SK-N-SH treated with all-trans-retinoic acid at 6 μM for 48 hours (cell line): Measurements from ENCODE around the gene TTC28.

Source experiments
- GLIS3 ChIP-seq: fragments of 250-450 bp; sonication (Bioruptor Pico); IDR thresholded peaks from 2 replicates; pipeline ENCODE4 v1.5.0; 2020; ENCODE audit warnings: mild to moderate bottlenecking, moderate library complexity
- SNAI2 ChIP-seq: fragments of 250-450 bp; sonication (Bioruptor Pico); IDR thresholded peaks from 2 replicates; pipeline ENCODE4 v1.5.0; 2020; ENCODE audit warnings: mild to moderate bottlenecking, moderate library complexity
- ZFP3 ChIP-seq: fragments of 250-450 bp; sonication (Bioruptor Pico); IDR thresholded peaks from 2 replicates; pipeline ENCODE4 v1.5.0; 2020; ENCODE audit warnings: mild to moderate bottlenecking, moderate library complexity
- ZFP30 ChIP-seq: fragments of 450-650 bp; formaldehyde crosslinking; IDR thresholded peaks from 2 replicates; pipeline ENCODE4 v1.5.0; 2022; ENCODE audit warnings: mild to moderate bottlenecking, moderate library complexity
- TF ChIP-seq, protein P1 (sequence below): fragments of 250-450 bp; sonication (Bioruptor Pico); IDR thresholded peaks from 2 replicates; pipeline ENCODE4 v1.8.0; 2021; ENCODE audit warnings: low read depth, mild to moderate bottlenecking, moderate library complexity, borderline replicate concordance

DNA sequence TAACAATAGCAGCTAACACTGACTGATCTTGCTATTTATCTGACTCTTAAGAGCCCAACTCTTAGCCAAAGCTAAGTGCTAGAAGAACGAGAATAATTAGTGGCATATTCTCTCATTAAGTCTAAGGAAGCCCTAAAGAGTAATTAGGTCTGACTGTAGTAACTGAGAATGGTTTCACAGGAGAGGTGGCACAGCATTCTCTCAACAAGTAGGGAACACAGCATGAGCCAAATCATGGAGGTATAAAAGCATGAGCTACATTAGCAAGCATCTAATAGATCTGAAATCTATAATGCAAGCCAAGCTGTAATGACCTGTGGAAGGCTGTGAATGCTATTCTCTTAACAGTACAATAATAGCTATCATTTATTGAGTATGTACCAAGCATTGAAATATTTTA is 230.6 kb downstream of the TTC28 start:
- no peak for TF ChIP-seq ZFP30 (CRISPR knock-in tag)
- TF ChIP-seq, protein P1, sequence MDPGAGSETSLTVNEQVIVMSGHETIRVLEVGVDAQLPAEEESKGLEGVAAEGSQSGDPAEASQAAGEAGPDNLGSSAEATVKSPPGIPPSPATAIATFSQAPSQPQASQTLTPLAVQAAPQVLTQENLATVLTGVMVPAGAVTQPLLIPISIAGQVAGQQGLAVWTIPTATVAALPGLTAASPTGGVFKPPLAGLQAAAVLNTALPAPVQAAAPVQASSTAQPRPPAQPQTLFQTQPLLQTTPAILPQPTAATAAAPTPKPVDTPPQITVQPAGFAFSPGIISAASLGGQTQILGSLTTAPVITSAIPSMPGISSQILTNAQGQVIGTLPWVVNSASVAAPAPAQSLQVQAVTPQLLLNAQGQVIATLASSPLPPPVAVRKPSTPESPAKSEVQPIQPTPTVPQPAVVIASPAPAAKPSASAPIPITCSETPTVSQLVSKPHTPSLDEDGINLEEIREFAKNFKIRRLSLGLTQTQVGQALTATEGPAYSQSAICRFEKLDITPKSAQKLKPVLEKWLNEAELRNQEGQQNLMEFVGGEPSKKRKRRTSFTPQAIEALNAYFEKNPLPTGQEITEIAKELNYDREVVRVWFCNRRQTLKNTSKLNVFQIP (CRISPR knock-in tag) = no peak
- no peak for TF ChIP-seq SNAI2 (CRISPR knock-in tag)
- TF ChIP-seq ZFP3 (CRISPR knock-in tag) = no peak
- TF ChIP-seq GLIS3 (CRISPR knock-in tag) = no peak
